Activated CD8-positive, alpha-beta memory T cell treated with anti-CD3 and anti-CD28 coated beads for 48 hours (primary cell): ENCODE results near the gene CITED4.

Experiments
- DNase-seq, 3 experiments: peaks; one replicate each; pipeline ENCODE4 v3.0.0-alpha.2; 2020; ENCODE audit warnings: low read depth in 2 of 3, low spot score in 2 of 3

CITED4 gene

DNA sequence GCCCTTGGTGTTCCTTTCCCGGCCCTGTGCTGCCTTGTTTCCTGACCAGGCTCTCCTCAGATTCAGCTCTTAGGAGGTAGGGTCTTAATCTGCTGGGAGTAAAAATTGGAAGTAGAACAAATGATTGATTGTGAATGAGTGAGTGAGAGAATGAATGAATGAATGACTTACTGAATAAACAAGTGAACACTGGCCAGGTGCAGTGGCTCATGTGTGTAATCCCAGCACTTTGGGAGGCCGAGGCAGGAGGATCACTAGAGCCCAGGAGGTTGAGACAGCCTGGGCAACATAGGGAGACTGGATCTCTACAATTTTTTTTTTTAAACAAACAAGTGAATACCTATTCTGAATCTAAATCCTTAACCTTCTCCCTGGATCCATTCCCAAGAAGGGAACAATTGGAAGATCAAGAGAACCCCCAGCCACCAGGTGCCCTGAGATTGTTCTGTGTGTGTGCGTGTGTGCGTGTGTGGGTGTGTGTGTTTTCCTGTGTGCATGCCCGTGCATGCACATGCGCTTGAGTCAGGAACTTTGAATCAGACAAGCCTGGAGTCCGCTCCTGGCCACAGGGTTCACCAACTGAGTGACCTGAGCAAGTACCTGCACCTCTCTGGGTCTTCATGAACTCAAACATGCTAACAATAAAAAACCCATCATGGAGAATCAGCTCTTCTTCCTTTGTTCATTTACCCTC is 24.3 kb upstream of the CITED4 start:
- no peak for DNase-seq

DNA sequence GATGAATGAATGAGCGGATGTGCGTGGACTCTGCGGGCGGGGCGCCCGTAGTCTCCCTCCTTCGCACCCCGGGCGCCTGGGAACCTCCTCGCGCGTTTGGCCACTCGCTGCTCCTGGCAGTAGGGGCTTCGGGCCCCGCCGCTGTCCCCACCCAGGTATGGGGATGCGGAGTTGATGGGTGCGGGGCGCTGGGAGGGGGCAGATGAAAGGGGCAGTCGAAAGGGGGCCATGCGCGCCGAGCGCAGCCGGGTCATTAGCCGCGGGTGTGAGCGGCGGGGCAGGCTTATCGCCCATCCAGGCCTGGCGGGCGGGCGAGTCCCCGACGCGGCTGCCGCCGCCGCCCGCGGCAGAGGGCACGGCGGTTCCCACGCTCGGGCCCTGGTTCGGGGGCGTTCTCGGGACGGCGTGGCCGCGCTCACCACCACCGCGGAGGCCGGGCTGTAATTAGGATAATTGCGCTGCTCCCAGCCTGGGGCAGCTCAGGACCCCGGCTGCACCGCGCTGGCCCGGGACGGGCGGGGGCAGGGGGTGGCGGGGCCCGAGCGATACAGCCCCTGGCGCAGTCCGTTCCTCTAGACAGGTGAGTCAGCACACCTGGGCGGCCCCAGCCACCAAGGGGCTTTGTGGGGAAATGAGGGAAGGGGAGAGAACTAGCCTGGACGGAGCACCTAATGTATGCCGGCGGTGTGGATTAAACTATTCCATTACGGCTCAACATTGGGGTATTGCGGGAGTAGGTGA is 22.1 kb upstream of the CITED4 start:
- DNase-seq, result no peak

DNA sequence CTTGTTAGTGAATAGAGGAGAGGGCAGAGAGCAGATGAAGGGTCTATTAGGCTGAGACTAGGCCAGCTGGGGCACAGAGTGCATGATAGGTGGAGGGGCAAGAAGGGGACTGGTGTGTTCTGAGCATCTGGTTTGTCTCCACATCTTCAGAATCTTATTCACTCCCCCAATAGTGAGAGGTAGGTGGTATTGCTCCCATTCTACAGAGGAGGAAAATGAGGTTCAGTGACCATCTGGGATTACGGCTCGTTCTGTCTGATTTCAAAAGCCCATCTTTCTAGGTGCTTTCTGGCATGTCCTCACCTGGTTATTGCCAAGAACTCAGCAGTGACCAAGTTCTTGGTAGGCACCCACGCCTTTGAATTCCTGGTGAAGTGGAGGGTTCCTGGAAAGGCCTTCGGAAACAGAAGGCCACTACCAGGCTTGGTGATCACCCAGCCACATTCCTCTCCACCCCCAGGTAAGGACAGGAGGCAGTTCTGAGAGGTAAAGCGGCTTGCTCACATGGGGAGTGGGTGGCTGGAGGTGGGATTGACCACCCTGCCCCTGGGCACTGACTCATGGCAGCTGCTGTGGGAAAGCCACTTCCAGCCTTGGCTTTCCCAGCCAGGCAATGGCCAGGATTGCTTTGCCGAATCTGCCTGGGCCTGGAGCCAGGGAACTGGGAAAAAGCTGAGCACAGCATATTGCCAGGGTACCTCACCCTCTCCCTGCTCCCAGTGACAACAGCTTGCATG is 18.8 kb upstream of the CITED4 start:
- no peak for DNase-seq

GRCh38 chr1:40879482-40880175 is 17.5 kb upstream of the CITED4 start:
- DNase-seq, result no peak

- no peak for DNase-seq
These were observed 16.7 kb upstream of the CITED4 start for GRCh38 chr1:40878906-40879305.

GRCh38 chr1:40877698-40878097 is 15.5 kb upstream of the CITED4 start:
- DNase-seq, result no peak

DNA sequence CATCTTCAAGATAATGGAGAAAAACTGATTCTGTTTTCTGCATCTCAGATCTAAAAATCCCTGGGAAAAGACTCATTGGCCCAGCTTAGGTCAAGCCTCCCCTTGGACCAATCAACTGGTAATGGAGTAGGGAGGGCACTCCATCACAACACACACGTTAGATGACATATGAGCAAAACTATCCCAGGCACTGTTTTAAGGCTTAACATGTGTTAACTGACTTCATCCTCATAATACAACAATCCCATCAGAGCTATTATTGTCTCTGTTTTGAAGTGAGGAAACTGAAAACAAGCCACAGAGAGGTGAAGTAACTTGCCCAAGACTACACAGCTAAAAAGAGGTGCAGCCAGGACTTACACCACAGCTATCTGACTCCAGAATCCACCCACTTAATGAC is 14.7 kb upstream of the CITED4 start:
- no peak for DNase-seq

GRCh38 chr1:40876436-40876761 is 14.2 kb upstream of the CITED4 start:
- DNase-seq, result no peak

DNA sequence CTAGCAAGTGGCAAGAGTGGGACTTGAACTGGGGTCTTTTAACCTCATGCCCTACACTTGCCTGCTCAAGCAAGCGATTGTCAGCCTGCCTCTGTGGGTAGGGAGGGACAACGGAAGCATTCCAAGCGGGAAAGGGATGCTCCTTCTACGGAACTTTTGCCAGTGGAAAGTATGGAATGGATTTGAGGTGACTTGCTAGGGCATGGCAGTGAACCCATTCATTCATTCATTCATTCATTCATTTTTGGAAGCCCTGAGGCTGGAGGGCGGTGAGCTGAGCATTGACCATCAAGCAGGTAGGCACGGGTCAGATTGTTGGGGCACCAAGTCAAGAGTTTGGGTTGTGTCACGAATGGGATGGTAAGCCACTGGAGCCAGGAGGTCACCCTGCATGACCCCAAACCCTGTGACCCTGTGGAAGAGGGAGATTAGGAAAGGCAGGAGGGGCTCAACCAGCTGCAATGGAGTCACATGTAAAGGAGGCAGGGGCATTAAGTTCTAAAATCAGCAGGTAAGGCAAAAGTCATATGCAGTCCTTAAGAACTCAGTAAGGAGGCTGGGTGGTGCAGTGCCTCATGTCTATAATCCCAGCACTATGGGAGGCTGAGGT is 11.8 kb upstream of the CITED4 start:
- no peak for DNase-seq

DNA sequence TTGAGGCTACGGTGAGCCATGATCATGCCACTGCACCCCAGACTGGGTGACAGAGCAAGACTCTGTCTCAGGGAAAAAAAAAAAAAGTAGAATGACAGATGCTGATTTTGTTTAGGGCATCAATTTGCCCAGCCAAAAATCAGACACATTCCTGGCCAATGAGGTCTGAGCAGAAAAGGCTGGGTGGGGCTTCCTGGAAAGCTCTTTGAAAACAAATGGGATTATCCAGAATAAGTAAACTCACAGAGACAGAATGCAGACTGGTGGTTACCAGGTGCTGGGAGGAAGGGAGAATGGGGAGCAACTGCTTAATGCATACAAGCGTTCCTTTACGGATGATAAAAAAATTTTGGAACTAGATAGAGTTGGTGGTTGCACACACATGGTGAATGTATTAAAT is 10.1 kb upstream of the CITED4 start:
- DNase-seq, result no peak

GRCh38 chr1:40870135-40870728 is 8.1 kb upstream of the CITED4 start:
- DNase-seq, result no peak

DNA sequence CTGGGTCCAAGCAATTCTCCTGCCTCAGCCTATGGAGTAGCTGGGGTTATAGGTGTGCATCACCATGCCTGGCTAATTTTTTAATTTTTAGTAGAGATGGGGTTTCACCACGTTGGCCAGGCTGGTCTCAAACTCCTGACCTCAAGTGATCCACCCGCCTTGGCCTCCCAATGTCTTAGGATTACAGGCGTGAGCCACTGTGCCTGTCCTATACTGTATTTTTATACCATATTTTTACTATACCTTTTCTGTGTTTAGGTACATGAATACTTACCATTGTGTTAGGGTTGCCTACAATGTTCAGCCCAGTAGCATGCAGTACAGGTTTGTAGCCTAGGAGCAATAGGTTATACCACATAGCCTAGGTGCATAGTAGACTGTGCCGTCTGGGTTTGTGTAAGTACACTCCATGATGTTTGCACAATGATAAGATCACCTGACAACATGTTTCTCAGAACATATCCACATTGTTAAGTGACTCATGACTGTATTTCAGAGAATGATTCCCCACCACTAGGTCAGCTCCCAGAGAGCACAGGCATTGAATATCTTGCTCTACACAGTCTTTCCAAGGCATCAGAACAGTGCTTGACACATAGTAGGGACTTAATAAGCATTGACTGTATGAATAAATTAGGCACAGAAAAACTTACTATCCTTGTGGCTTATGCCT is 6.0 kb upstream of the CITED4 start:
- DNase-seq, result no peak

DNA sequence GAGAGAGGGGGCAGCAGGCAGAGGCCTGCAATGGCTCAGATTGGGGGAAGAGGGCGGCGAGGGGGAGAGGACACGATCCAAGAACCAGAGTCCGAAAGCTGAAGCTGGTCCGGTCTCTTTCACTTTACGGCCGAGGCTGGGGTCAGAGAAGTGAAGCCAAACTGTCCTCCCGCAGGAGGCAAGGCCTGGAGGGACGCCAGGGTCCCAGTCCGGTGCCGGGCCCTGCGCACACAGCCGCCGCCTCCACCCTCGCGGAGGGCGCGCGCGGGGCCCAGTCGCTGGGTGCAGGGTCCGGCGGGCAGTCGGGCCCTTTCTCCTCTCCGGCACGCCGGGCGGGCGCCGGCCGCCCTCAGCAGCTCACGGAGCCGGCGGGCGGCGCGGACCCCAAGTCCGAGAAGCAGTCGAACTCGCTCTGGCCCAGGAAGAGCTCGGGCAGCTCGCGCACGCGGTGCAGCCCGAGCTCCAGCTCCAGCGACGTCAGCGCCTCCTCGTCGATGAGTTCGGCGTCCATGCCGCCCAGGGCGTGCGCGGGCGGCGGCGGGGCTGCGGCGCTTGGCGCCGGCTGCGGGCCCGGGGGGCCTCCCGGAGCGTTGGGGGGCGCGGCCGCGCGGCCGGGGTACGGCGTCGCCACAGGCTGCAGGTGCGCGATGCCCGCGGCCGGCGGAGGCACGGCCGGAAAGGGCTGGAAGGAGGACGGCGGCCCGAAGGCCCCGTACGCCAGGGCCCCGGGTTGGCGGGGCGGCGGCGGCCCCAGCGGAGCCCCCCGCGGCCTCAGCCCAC is 749 bp downstream of the CITED4 start:
- DNase-seq, result no peak

DNA sequence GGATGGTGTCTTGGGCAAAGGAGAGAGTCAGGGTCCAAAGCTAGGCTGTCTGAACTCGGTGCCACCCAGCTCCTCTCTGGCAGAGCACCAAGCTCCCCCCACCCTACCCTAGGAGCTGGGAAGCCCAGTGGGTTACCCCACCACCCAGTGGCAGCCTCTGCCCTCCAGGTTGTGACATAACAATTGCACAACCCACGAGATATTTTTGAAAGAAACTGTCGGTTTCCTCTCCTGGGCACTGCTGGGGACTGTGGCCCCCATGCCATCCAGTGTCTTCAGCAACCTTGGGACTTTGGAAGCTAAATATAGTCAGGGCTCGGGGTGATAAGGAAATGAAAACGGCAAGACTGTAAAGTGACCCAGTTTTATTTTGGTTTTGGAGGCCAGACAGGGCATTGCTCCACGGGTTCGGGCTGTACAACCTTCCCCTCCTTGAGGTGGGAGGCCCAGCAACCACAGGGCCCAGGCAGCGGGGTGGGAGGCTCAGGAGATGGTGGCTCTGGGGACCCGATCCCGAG is 1.4 kb downstream of the CITED4 start:
- no peak for DNase-seq

GRCh38 chr1:40858856-40859416 is 3.2 kb downstream of the CITED4 start:
- no peak for DNase-seq

DNA sequence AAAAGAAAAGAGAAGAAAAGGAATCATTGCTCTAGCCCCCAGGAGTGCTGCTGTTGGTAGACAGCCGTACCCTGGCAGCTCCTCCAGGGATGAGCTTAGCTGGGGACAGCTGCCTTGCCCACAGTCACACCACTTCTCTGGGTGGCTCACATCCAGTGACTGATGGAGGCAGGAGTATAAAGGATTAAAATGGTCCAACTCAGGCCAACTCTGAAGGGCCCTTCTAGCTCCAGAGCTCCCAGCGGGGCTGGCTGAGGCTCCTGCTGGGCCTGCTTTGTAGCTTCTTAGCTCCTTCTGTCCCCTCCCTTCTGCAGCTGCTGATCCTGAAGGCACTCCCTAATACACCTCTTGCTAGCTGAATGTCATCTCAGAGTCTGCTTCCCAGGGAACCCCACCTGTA is 4.4 kb downstream of the CITED4 start:
- no peak for DNase-seq

DNA sequence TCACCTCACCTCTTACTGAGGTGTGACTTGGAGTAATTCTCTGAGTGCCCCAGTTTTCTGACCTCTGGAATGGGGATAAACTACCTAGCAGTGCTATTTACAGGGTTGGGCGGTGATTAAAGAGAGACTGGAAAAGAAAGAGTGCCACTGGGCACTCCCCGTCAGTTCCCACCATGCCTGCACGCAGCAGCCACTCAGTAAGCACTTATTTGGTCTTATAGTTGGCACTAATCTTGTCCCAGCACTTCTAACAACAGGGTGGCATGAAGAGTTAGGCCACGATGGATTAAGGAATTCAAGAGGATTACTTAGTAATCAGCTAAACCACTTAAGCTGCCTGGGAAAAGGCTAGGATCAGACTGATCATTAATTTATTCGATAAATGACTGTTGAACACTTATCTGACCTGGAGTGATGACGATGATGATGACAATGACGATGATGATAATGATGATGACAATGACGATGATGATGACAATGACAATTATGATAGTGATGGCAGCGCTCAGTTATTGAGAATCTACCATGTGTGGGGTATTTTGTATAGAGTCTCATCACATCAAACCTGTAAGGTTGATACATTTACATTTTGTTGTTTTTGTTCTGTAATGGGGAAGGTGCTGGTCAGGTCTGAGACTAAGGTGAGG is 5.4 kb downstream of the CITED4 start:
- no peak for DNase-seq

GRCh38 chr1:40856116-40856515 is 6.0 kb downstream of the CITED4 start:
- DNase-seq, result no peak

GRCh38 chr1:40855513-40855912 is 6.7 kb downstream of the CITED4 start:
- no peak for DNase-seq
